GM18498 (cell line): ENCODE measurements around the gene ARHGAP29.

Source experiments
- ATAC-seq: cut with Tn5 transposase; IDR thresholded peaks from one replicate; pipeline ENCODE4 v1.9.1; 2021; ENCODE audit warnings: mild to moderate bottlenecking, moderate library complexity; ENCODE audit not compliant: unreplicated experiment

Gene ARHGAP29

DNA sequence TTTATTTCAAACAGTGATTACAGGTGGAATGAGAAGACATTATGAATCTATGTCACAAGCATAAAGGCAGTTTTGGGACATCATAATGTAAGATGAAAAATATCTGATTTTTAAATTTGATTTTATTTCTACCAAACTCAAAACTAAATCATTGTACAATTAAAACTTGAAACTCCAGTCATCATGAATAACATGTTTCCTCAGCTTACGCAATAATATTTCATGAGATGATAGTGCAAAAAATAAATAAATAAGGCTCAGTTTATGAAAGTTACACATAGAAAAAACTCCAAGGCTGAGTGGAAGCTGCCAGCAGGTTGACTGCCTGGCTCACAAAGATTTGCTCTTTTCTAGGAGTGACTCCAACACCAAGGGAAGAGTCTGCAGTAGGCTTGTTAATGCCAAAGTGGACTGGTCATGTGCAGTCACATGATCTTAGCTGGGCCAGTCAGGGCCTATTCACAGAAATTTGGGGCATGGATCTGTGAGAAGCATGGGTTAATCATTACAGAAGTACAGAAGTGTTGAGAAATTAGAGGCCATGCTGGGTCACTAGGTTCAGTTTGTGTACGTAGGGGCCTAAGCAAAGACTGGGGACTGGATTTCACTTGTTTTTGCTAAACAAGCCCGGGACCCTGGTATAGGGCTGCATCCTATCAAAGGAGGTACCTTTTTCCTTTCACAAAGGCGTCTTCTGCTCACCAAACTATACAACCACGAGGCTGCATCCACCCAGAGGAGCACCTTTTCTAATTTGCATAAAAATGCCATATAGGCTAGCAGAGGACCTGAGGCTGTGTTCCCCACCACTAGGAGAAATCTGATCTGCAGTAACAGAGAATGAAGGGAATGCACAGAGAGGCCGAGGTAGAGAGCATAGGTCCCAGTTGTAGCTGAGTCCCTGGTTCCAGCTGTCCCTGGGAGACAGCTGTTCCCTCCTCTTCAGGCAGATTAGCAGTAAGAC, 111.6 kb downstream of the ARHGAP29 start:
- ATAC-seq = no peak

GRCh38 chr1:94124538-94124937, 112.8 kb downstream of the ARHGAP29 start:
- ATAC-seq = no peak

DNA sequence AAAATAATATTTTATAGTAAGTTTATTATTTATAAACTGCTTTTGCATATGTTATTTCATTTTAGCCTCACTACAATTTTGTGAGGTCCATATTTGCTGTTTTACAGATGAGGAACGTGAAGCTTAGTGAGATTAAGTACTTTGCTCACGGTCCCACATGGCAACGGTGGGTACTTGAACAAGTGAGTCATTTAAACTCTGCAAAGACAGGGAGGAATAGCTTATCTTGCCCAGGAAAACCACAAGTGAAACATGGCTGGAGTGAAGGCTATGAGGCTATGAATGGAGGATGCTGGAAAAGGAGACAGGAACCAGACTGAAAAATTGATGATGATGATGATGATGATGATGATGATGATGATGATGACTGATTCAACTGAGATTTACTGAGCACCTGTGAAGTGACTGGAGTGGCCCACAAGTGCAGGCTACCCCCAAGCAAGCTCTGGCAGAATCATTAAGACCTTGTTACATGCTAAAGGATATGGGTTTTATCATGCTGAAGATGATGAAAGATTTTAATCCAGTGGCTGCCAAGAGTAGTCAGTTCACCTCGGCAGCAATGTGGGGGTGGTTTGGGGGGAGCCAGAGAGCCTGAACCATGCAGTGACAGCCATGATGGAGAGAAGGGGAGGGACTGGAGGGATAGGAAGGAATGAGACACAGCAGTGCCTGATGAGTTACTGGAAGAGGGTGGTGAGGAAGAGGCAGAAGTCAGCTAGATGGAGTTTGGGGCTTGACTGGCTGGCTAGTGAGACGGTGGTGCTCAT, 115.0 kb downstream of the ARHGAP29 start:
- ATAC-seq = no peak
